ENCODE measurements around the gene CEP83.

- TF ChIP-seq, protein P1, sequence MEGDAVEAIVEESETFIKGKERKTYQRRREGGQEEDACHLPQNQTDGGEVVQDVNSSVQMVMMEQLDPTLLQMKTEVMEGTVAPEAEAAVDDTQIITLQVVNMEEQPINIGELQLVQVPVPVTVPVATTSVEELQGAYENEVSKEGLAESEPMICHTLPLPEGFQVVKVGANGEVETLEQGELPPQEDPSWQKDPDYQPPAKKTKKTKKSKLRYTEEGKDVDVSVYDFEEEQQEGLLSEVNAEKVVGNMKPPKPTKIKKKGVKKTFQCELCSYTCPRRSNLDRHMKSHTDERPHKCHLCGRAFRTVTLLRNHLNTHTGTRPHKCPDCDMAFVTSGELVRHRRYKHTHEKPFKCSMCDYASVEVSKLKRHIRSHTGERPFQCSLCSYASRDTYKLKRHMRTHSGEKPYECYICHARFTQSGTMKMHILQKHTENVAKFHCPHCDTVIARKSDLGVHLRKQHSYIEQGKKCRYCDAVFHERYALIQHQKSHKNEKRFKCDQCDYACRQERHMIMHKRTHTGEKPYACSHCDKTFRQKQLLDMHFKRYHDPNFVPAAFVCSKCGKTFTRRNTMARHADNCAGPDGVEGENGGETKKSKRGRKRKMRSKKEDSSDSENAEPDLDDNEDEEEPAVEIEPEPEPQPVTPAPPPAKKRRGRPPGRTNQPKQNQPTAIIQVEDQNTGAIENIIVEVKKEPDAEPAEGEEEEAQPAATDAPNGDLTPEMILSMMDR (IDR thresholded peaks at IDR 0.05): no peak
- TF ChIP-seq EZH2 (IDR thresholded peaks at IDR 0.05; ENCODE audit: borderline replicate concordance, insufficient read depth, low read depth, low read length, poor library complexity, severe bottlenecking): no peak
Observed at GRCh38 chr12:94273272-94273671, 186.4 kb downstream of the CEP83 start.
